GM21723 (cell line): Measurements from ENCODE around the gene MSRB2.

Experiments used
- ATAC-seq: cut with Tn5 transposase; IDR thresholded peaks from one replicate; pipeline ENCODE4 v1.9.1; 2021; ENCODE audit warnings: mild to moderate bottlenecking, moderate library complexity; ENCODE audit not compliant: unreplicated experiment

Gene MSRB2

DNA sequence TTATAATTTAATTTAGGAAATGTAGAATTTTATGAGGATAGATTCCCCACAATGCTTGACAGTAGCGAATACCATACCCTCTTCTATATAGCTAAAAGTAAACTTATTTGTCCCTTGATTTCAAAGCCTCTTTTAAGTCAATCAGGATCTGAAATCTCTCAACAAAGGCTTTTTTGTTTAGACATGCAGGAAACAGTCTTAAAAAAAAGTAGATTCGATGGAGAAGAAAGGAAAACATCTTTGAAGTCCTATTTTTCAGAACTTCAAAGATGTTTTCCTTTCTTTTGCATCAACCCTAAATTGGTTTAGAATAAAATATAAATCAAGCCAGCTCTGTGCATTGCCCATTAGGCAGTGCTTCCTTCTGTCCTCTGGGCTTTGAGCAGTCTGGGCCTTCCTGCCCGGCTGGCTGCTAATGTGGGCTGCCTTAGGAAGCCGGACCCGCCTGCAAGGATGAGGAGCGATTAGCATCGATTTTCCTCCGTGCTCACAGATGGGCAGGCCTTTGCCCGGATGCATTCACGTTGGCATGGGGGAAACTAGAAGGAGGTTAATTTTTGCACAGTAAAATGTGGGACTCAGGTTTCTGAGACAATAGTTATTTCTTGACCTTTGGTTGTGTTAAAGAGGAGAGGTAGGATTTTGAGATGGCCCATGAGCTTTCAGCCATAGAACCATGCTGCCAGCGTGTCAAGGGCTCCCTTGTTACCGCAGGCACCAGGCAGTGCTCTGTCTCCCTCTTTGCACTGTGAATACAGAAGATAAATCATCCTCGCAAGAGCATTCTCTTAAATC is 15.5 kb downstream of the MSRB2 start:
- ATAC-seq: no peak

DNA sequence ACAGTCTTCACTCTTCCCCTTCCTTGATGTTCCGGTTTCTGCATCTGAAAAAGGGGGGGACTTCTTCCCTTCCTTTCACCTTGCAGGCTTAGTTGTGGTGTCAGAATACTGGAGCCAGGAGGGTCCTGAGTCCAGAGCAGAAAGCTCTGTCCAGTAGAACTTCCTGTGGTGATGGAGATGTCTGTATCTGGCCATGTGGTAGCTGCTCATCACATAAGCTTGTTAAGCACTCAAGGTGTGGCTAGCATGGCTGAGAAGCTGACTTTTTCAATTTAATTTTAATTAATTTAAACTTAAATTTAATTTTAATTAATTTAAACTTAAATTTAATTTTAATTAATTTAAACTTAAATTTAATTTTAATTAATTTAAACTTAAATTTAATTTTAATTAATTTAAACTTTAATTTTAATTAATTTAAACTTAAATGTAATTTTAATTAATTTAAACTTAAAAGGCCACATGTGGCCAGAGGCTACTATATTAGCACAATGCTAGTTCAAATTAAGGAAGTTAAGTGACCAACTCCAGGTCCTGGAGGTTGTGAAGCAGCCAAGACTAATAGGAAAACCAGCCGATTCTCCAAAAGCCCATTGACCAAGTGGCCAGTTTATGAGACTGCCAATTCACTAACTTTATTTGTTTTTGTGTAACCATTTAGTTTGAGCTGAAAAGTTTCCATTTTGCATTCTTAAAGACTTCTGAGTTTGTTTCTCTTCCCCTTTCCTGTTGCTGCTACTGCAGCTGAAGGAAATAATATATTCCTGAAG is 16.3 kb downstream of the MSRB2 start:
- ATAC-seq: no peak

DNA sequence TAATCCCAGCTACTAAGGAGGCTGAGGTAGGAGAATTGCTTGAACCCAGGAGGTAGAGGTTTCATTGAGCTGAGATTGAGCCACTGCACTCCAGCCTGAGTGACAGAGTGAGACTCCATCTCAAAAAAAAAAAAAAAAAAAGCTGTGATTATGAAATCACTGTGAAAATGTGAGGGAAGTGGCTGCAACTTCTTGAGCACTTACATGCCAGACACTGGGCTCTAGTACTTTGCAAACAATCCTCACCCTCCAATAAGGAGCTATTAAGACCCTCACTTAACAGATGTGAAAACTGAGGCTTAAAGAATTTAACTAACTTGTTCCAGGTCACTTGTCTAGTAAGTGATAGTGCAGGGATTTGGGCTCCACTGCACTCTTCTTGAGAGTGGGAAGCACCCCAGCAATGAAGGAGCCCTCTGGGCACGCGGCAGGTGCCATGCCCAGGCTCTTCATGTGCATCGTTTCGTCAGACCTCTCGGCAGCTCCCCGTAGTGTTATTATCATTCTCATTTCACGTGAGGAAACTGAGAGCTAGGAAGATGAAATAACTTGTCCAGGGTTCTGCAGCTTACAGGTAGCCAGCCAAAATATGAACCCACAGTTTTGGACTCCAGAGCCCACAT is 19.0 kb downstream of the MSRB2 start:
- ATAC-seq: no peak

DNA sequence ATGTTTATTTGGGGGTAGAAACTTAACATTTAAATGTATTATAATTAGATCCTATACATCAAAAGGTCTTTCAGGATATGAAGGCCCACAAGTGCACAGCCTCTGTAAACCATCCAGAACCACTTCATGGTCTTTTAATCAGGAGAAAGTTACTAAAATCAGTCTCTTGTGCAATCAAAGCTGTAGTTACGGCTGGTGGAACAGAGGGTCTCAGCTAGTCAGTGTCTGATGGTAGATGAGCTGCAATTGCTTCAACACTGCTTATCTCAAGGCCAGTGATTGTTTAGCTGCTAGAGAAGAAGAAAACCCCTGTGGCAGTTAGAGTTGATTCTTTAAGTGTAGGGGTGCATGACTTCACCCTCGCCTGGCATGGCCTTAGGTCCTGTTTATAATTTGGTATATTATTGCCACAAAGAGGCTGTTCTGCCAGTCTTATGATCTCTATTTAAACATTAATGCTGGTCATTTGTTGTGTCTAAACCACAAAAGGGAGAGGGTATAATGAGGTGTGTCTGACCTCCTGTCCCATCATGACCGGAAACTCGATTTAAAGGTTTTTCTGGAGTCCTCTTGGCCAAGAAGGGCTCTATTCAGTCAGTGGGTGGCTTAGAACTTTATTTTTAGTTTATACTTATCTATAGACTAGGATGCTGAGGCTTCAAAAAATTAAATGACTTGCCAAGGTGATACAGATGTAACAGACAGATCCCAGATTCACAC is 21.3 kb downstream of the MSRB2 start:
- no peak for ATAC-seq

DNA sequence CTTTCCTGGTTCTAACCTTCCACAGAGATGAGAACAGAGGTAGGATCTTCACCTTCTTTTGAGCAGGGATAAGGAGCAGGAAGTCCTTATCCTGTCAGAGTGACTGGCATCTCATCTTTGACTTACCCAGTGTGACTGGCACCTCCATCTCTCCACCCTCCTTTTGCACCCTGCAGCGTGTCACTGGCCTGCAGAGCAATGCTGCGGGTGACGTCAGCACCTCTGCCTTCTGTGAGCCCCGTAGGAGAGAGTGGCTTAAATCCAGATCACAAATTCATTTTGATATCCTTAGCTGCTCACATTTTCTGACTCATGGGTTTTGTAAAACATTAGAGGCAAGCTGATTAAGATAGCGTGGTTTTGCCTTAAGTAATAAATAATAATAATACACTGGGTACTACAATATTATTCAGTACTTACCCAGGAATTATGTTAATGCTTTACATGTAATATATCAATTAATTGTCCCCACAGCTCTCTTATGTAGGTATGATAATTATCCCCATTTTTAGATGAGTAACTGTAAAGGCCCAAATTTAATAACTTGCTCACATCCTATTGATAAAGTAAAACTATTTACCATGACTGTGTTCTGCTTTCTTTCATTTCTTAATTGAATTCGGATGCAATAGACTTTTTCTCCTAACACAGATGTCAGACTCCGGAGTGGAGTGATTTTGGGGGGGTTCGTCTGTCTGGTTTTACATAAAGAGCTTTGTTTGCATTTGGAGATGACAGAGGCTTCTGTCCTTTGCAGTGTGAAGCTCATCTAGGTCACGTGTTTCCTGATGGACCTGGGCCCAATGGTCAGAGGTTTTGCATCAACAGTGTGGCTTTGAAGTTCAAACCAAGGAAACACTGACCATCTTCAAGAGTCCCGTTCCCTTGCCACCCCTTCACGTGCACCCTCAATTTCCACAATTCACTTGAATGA is 24.9 kb downstream of the MSRB2 start:
- ATAC-seq: no peak

DNA sequence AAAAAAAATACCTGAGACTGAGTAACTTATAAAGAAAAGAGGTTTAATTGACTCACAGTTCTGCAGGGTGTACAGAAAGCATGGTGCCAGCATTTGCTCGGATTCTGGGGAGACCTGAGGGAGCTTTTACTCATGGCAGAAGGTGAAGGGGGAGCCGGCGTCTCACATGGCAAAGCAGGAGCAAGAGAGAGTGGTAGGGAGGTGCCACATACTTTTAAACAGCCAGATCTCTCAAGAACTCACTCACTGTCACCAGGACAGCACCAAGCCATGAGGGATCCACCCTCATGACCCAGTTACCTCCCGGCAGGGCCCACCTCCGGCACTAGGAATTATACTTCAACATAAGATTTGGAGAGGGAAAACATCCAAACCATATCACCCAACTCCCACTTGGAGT is 25.8 kb downstream of the MSRB2 start:
- ATAC-seq: no peak

DNA sequence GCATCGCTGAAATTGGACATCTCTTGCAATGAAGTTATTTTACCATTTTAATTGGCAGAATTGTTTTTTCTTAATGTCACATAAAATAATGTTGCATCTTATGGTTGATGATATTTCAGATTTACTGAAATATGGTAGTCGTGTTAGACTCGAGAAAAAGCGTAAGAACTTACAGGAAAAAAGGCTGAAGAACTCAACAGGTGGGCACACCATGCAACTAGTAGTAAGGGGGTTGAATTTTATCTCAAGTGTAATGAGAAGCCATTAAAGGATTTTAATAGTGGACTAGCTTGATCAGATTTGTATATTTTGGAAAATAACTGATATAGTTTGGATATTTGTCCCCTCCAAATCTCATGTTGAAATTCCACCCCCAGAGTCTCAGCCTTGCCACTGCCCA is 41.1 kb downstream of the MSRB2 start:
- no peak for ATAC-seq

DNA sequence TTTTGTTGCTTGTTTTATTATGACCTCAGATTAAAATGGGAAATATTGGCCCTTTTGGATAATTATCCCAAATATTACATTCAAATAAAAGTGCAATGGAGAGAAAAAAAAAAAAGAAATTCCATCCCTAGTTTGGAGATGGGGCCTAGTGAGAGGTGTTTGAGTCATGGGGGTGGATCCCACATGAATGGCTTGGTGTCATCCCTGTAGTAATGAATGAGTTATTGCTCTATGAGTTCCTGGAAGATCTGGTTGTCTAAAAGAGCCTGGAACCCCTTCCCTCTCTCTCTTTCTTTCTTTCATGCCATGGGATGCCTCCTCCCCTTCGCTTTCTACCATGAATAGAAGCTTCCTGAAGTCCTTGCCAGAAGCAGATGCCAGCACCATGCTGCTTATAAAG is 44.3 kb downstream of the MSRB2 start:
- no peak for ATAC-seq

DNA sequence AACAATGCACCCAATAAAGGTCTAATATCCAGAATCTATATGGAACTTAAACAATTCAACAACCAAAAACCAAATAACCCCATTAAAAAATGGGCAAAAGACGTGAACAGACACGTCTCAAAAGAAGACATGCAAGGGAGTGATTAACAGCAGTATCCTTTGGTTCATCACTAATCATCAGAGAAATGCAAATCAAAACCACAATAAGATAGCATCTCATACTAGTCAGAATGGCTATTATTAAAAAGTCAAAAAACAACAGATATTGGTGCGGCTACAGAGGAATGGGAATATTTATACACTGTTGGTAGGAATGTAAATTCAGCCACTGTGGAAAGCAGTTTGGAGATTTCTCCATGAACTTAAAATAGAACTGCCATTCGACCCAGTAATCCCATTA is 46.6 kb downstream of the MSRB2 start:
- no peak for ATAC-seq

DNA sequence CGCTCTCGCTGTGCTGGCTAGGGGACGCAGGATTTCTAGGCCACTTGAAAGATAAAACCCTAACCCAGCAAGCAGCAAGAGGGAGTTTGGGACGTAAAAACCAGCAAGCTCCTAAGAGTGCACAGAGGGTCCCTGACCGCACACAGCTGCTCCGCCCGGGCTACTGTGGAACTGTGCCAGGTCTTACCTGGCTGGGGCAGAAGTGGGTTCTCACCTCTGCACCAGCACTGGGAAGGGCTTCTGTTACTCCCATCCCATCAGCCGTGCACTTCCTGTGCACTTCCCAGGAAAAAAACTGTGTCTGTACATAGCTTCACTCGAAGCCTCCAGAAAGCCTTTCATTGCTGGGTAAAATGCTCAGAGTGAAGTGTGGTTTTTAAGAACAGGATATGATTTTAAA is 50.9 kb downstream of the MSRB2 start:
- no peak for ATAC-seq

DNA sequence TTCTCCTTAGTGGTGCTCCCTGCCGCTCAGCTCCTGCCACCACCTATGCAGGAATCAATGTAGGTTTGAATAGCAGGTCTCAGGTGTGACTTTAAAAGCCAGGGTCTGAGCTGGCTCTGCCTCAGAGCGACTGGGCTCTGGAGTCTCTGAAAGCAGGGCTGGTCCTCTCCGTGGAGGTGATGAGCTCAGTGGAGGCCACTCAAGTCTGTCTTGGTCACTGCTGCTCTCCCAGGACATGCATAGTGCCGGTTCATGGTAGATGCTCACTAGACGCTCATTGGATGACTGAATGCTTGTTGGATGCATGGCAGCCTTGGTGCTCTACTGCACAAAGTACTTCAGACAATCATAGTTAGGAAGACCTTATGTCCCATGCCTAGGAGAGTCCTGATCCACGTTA is 51.7 kb downstream of the MSRB2 start:
- ATAC-seq: no peak

DNA sequence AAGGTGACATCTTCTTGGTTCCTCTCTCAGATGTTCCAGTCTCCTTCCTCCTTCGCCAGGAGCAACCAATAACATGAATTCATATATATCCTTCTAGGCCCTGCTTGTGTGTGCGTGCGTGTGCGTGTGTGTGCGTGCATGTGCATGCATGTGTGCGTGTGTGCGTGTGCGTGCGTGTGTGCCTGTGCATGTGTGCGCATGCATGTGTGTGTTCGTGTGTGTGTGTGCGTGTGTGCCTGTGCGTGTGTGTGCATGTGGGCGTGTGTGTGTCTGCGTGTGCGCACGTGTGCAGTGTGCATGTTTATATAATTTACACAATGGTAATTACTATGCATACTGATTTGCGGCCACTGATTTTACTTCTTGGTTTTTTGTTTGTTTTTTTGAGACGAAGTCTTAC is 52.8 kb downstream of the MSRB2 start:
- no peak for ATAC-seq

DNA sequence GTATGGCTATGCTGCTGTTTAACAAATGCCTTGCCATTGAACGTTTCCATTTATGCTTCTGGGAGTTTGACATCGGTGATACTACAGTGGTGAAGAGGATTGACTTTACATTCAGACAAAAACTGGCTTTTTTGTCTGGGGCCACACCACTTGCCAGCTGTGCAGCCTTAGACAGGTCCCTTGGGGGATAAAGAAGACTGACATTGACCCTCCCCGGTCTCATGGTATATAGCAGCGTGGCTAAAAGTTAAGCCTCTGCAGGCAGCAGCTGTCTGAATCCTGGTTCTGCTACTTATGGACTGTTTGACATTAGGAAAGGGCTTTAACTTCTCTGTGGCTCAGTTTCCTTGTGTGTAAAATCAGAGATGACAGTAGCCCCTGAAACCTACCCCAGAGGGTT is 54.7 kb downstream of the MSRB2 start:
- no peak for ATAC-seq

DNA sequence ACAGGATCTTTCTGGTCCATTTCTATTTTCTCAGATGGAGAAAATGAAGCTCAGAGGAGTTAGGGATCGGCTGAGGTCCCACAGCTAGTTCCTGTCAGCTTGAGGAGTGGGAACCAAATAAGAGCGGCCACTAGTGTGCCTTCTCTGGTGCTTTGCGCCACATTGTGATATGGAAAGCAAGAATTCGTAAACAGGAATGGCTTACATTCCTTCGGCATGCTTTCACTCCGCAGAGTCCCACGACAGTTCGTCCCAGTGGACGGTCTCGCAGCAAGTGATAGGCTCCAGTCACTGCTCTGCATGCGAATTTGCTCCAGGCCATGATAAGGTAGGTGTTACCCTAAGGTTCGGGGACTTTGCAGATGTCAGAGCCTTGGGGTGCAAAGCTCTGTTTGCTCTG is 55.2 kb downstream of the MSRB2 start:
- ATAC-seq: no peak

DNA sequence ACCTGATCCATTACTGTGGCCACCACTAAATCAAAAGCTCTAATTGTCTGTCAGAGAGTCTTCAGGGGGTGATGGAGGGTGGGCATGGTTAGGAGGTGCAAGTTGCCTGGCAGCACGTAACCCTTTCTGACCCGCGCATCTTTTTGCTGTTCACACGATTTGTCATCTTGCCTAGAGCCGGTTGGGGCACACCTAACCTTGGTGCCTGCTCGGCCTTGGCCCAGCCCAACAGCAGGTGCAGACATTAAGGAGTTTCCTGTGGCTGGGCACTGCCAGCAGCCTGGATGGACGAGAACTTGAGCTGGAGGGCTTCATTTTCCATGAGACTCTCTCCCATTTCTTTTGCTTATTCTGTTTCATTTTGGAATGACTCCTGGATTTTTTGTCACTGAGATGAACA is 55.7 kb downstream of the MSRB2 start:
- ATAC-seq: no peak

DNA sequence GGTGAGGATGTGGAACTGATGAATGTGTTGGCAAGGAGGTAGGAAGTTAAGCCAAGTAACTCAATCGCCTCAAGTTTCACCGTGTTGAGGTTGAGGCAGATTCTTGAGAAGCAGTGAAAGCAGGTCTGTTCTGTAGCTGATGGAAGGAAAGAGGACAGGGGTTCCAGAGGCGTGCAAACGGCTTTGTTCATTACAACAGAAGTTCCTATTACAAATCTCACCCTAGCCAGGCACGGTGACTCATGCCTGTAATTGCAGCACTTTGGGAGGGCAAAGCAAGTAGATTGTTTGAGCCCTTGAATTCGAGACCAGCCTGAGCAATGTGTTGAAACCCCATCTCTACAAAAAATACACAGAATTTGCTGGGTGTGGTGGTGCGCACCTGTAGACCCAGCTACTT is 59.8 kb downstream of the MSRB2 start:
- ATAC-seq: no peak

DNA sequence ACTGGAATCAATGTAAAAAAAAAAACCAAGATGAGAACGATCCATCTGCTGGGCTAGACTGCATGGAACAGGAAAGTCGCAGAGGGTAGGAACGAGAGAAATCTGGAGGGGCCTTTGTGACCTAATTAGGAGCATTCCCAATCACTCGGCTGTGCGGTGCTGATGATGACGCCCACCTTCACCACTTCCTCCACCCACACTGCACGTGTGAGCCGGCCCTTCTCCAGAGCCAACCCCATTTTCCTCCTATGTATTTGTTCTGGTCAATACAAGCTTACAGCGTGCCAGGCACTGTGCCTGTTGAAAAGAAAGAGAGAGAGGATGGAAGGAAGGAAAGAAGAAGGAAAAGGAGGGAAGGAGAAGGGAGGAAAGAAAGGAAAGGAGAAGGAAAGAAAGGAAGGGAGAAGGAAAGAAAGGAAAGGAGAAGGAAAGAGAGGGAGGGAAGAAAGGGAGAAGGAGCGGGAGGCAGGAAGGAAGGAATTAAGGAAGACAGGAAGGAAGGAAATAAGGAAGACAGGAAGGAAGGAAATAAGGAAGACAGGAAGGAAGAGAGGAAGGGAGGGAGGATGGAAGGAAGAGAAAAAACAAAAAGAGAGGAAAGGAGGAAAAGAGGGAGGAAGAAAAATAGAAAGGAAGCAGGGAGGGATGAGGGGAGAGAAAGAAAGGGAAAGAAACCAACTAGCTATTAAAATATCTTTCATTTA is 61.2 kb downstream of the MSRB2 start:
- ATAC-seq: no peak

DNA sequence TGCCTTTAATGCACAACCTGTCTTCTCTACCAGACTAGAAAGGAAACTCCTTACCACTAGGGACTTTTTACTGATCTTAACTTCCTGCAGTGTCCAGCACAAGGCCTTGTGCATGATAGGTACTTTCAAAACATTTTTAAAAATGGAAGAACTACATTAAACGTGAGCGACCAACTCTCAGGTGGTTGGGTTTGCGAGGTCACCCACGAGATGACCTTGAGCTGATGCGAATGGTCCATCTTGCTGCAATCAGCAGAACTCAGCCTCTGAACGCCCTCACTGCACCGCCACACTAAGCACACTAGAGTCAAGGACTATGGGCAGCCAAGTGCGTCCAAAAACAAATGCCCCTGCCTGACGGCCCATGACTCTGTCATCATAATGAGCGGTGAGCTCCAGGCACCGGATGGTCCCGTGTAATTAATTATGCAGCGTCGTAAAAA is 61.9 kb downstream of the MSRB2 start:
- peak; percentile 53 for ATAC-seq

DNA sequence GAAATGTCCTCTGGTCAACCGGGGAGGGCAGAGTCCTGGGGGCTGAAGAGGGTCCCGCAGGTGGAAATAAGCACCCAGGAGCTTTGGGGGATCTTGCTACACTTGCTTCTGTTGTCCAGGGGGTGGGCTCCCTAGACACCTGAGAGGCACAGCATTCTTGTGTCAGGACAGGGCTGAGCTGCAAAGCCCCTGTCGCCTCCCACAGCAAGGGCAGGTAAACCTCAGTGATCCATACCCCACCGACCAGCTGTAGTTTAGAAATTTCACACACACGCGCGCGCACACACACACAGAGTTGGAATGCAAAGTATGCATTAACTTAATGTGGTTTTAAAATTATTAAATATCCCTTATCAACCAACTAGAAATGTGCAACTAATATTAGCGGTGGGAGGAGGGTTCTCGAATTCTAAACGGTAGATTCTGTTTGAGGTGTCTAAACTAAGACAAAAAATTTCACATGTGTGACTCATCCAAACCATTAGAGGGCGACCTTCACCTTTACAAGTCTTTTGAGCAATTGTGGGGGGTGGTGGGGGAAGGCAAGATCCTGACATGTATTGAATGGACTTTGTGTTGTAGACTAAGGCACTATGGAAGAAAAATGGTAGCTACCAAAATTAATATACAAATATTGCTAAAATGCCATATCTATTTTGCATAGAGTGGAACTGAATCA is 62.5 kb downstream of the MSRB2 start:
- peak; percentile 73 for ATAC-seq
